ENCODE results near the gene HELQ. TPM values are rescaled to one million over a fixed set of nuclear protein-coding genes. Genes with fewer than 3 reads are reported as not detected.

The HELQ gene
- total and polyA plus RNA-seq, 9 of the 15 experiments (the other 6 are each of a cell fraction or from before 2014, with no cell fraction given) = 3.5 to 15.2 (median 11.9) TPM

DNA sequence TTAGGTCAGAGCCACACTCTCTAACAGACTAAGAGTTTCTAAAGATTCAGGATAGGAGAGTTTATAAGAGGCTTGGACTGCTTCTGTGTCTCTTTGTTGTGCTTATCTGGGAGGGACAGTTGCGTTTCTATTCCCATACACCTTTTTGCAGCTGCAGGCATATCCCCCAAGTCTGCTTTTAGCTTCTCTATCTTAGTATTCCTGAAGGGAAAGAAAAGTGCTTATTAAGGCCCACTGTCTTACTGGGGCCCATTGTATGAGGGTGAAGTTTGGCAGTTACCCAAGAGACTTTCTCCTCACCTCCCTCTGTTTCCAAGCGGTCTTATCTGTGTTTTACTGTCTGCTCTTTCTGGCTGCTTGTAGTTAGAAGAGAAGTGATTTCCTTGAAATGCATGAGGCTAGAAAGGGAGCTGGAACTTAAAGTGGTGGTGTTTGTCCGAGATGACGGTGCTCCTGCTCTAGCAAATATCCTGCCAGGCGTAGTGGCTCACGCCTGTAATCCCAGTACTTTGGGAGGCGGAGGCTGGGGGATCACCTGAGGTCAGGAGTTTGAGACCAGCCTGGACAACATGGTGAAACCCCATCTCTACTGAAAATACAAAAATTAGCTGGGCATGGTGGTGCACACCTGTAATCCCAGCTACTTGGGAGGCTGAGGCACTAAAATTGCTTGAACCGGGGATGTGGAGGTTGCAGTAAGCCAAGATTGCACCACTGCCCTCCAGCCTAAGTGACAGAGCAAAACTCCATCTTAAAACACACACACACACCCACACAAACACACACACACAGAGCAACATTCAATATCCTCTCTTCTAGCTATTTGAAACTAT, 40.7 kb upstream of the HELQ start (continued):
- TF ChIP-seq, protein P1, sequence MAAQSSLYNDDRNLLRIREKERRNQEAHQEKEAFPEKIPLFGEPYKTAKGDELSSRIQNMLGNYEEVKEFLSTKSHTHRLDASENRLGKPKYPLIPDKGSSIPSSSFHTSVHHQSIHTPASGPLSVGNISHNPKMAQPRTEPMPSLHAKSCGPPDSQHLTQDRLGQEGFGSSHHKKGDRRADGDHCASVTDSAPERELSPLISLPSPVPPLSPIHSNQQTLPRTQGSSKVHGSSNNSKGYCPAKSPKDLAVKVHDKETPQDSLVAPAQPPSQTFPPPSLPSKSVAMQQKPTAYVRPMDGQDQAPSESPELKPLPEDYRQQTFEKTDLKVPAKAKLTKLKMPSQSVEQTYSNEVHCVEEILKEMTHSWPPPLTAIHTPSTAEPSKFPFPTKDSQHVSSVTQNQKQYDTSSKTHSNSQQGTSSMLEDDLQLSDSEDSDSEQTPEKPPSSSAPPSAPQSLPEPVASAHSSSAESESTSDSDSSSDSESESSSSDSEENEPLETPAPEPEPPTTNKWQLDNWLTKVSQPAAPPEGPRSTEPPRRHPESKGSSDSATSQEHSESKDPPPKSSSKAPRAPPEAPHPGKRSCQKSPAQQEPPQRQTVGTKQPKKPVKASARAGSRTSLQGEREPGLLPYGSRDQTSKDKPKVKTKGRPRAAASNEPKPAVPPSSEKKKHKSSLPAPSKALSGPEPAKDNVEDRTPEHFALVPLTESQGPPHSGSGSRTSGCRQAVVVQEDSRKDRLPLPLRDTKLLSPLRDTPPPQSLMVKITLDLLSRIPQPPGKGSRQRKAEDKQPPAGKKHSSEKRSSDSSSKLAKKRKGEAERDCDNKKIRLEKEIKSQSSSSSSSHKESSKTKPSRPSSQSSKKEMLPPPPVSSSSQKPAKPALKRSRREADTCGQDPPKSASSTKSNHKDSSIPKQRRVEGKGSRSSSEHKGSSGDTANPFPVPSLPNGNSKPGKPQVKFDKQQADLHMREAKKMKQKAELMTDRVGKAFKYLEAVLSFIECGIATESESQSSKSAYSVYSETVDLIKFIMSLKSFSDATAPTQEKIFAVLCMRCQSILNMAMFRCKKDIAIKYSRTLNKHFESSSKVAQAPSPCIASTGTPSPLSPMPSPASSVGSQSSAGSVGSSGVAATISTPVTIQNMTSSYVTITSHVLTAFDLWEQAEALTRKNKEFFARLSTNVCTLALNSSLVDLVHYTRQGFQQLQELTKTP (IDR thresholded peaks at IDR 0.05; ENCODE audit: low read depth in 1 of 2, partially characterized antibody in 2 of 2) = peak in 1 of 2 experiments; percentile 70
- TF ChIP-seq, protein P2, sequence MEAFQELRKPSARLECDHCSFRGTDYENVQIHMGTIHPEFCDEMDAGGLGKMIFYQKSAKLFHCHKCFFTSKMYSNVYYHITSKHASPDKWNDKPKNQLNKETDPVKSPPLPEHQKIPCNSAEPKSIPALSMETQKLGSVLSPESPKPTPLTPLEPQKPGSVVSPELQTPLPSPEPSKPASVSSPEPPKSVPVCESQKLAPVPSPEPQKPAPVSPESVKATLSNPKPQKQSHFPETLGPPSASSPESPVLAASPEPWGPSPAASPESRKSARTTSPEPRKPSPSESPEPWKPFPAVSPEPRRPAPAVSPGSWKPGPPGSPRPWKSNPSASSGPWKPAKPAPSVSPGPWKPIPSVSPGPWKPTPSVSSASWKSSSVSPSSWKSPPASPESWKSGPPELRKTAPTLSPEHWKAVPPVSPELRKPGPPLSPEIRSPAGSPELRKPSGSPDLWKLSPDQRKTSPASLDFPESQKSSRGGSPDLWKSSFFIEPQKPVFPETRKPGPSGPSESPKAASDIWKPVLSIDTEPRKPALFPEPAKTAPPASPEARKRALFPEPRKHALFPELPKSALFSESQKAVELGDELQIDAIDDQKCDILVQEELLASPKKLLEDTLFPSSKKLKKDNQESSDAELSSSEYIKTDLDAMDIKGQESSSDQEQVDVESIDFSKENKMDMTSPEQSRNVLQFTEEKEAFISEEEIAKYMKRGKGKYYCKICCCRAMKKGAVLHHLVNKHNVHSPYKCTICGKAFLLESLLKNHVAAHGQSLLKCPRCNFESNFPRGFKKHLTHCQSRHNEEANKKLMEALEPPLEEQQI (IDR thresholded peaks at IDR 0.05) = peak; percentile 41; the same call in 1 of the 2 replicates
- TF ChIP-seq SOX6 (IDR thresholded peaks at IDR 0.05) = peak; percentile 97

Data from K562 (cell line).